ENCODE measurements around the gene SPG21.

The SPG21 gene

DNA sequence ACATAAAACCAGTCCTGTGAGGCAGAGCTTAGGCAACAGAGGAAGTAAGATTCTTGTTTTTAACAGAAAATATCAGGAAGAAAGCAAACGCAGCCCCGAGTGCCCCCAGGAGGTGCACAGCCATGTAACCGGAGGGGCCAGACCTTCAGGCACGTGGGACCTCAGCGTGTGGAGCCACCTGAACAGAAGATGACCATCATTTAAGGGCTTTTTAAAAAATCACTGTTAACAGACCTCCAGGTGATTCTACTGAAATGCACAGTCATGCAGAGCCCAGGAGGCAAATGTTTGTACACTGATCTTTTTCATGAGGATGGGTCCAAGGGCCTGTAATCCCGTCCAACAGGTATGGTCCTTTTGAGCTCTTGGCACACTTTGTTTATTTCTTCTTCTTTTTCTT is 38.8 kb downstream of the SPG21 start:
- DNase-seq (ENCODE audit: extremely low read depth, low read depth), result no peak
- TF ChIP-seq, protein P1, sequence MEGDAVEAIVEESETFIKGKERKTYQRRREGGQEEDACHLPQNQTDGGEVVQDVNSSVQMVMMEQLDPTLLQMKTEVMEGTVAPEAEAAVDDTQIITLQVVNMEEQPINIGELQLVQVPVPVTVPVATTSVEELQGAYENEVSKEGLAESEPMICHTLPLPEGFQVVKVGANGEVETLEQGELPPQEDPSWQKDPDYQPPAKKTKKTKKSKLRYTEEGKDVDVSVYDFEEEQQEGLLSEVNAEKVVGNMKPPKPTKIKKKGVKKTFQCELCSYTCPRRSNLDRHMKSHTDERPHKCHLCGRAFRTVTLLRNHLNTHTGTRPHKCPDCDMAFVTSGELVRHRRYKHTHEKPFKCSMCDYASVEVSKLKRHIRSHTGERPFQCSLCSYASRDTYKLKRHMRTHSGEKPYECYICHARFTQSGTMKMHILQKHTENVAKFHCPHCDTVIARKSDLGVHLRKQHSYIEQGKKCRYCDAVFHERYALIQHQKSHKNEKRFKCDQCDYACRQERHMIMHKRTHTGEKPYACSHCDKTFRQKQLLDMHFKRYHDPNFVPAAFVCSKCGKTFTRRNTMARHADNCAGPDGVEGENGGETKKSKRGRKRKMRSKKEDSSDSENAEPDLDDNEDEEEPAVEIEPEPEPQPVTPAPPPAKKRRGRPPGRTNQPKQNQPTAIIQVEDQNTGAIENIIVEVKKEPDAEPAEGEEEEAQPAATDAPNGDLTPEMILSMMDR (IDR thresholded peaks at IDR 0.05; ENCODE audit: low read depth, low read length), result no peak

DNA sequence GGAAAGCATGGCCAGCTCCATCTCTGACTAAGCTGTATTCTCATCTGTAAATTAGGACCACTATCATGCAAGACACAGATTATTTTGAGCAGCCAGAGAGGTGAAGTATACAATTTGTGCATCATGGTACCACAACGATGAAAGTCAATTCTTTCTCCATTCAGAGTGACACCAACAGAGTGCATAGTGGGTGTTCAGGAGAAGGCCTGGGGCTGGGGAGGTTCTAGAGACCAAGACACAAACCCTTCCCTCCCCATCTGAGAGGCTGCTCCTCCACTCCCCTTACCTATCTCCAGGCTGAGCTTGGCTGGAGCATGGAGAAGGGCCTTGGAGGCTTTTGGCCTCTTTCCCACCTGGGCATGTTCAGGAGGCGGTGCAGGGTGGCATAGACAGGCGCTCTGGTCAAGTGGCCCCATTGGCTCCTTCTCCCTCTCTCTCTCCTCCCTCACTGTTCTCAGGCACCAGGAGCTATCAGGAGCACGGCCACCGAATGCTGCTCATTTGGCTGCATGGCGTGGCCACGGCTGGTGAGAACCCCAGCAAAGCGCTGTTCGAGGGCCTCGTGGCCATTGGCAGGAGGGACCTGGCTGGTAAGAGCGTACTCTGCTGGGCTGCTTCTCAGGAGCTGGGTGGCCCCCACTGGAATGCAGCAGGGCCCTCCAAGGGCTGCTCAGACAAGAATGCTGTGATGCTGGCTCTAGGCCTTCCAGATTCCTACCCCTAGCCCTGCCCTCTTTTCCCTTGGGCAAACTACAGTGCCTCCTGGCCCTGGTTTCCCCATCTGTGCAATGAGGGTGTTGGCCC is 40.1 kb downstream of the SPG21 start:
- DNase-seq (ENCODE audit: extremely low read depth, low read depth), result no peak

DNA sequence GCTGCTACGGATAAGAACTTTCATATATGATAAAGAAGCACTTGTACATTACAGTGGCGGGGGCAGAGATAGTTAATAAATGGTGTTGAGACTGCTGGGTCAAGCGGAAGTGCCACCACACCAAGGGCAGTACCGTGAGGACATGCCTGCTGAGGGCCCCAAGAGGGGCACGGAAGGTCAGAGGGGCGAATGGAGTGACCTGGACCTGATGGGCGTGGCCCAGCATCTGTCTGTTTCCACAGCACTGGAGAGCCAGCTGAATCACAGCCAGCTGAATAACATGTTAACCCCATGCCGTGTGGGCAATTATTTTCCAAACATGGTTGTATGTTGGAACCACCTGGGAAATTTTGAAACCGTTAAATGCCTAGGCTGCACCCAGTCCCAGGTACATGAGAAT is 40.8 kb downstream of the SPG21 start:
- TF ChIP-seq, protein P1 (IDR thresholded peaks at IDR 0.05; ENCODE audit: low read depth, low read length), result no peak
- no peak for DNase-seq (ENCODE audit: extremely low read depth, low read depth)

More for the DNA sequence above, 40.1 kb downstream of the SPG21 start:
- TF ChIP-seq, protein P1 (IDR thresholded peaks at IDR 0.05; ENCODE audit: low read depth, low read length), result no peak

DNA sequence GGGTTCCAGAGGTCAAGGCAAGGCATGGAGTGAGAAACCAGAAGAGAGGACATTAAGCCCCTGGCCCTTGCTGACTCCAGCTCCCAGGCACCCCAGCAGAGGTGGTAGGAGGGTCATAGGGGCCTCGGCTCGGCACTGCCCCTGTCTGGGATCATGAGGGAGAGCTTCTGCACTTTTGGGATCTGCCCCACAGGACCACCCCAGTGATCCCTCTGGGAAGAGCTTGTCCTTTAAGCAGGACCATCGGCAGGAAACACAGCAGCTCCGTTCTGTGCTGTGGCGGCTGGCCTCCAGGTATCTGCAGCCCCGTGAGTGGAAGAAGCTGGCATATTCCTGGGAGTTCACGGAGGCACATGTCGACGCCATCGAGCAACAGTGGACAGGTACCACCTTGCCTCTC is 42.5 kb downstream of the SPG21 start:
- DNase-seq (ENCODE audit: extremely low read depth, low read depth), result no peak
- TF ChIP-seq, protein P1 (IDR thresholded peaks at IDR 0.05; ENCODE audit: low read depth, low read length), result no peak

DNA sequence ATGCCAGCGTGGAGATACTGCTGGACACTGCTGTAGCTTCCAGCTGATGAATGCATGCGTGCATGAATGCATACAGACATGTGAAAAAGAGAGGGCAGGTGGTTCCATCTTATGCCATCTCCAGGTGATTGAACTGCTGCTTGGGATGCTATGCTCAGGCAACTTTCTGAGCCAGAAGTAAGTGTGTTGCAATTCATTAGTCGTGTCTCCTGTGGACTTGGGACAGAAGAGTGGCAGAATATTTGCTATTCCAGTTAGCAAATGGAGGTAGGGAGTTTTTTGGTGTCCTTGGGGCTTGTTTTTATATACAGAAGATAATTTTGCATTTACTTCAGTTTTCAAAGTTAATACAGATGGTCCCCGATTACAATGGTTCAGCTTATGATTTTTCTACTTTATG is 44.8 kb downstream of the SPG21 start:
- no peak for DNase-seq (ENCODE audit: extremely low read depth, low read depth)
- TF ChIP-seq, protein P1 (IDR thresholded peaks at IDR 0.05; ENCODE audit: low read depth, low read length), result no peak

DNA sequence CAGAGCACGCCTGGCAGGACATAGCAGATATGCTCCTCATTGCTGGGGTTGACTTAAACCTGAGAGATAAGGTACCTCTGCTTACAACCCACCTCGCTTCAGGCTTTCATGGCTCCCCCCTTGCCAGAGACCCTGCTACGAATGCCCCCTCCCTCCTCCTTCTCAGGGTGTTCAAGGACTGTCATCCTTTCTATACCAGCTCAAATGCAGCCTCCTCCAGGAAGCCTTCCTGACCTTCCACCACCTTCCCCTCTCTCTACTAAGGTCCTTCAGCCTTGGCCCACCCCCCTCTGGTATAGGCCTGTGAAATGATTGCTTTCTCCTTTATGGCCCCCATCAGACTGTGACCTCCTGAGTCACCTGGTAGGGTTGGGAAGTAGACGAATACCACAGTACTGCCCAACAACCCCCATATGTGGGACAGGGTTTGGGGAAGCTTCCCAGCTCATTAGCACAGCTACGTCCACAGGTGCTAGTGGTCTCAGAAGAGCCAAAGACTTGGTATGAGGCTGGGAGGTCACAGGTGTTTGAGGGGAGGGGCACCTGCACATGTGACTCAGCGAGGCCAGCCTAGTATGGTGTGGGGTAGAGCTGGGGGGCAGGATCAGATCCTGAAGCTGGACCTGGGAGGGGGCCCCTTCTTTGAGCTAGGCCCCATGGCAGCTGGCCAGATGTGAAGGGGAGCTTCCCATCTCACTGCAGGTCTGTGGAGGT is 46.0 kb downstream of the SPG21 start:
- no peak for DNase-seq (ENCODE audit: extremely low read depth, low read depth)
- TF ChIP-seq, protein P1 (IDR thresholded peaks at IDR 0.05; ENCODE audit: low read depth, low read length), result no peak

DNA sequence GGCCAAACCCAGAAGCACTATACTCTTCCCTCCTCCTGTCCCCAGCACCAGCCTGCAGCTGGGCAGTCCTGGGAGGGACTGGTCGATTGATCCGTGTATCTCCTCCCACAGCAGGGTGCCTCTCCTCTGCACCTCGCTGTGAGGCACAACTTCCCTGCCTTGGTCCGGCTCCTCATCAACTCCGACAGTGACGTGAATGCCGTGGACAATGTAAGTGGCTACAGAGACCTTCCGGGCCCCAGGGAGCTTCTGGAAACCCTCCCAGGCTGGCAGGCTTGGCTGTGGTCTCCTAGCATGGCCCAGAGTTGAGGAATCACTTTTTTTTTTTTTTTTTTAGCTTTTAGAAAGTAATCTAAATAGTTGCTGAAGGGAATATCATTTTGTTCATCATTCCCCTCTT is 47.4 kb downstream of the SPG21 start:
- no peak for DNase-seq (ENCODE audit: extremely low read depth, low read depth)
- TF ChIP-seq, protein P1 (IDR thresholded peaks at IDR 0.05; ENCODE audit: low read depth, low read length), result no peak

All from AG09319 (cell line).